A673 (cell line): ENCODE results near the gene ETS2.

Experiments used
- CTCF ChIP-seq: fragments of 300-800, 200-600 bp; sonication (generic); conservative IDR thresholded peaks from 2 replicates; pipeline ENCODE4 v1.5.1; 2017; ENCODE audit warnings: low read depth, mild to moderate bottlenecking, antibody characterized with exemption, low read length, moderate library complexity, mixed read lengths
- EZH2 ChIP-seq: fragments of 200-600 bp; sonication (generic); IDR thresholded peaks from 2 replicates; pipeline ENCODE4 v1.6.1; 2017; ENCODE audit warnings: borderline replicate concordance, low read depth, mild to moderate bottlenecking, mixed read lengths, antibody characterized with exemption, low read length; ENCODE audit not compliant: poor library complexity, severe bottlenecking

GRCh38 chr21:38869946-38870345 is 64.2 kb downstream of the ETS2 start:
- TF ChIP-seq CTCF = 0 out of 2 replicates have a peak, but pooled peaks have one; percentile 11
- TF ChIP-seq EZH2 = no peak
